ENCODE data around the gene ARG1. TPM values are rescaled to one million over a fixed set of nuclear protein-coding genes. Genes with fewer than 3 reads are reported as not detected.

The ARG1 gene
- total RNA-seq, 1 donor from 2014 or later, result not detected

DNA sequence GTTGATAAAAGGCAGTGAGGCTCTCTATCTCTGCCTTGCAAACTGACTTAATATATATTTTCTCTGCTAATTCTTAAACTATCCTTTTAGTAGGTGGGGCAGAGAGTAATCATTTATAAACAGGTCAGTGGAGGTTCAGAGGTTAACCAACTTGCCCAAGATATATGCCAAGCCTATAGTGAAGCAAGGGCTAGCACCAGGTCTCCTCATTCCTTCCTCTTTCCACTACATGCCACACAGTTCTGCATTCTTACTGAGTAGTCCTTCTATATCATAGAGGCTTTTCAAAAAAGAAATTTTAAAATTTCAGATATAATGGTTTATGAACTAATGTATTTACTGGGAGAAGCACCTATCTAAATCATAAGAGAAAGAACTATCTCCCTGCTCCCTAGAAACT, 8.5 kb downstream of the ARG1 start:
- H3K36me3 ChIP-seq, result no peaks in the 10 kb centered on the region
- no peaks in the 10 kb centered on the region for H3K79me2 ChIP-seq (ENCODE audit: low read depth)
- no peak overlapping the region for H3K4me2 ChIP-seq

DNA sequence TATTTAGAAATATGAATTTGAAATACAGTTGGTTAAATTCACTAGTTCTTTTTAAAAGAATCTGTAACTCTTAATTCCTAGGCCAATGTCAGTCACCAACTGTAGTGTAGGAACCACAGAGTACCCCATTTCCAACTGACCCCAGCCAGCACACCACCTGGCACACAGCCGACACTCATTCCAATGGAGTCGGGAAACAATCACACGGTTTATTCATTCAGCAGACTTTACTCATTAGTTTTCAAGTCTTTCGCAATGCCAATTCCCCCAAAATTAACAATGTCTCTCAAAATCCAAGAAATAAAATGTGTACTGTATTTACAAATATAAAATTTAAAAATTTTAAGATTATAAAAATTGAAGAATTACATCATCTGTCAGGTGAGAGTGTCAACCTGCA, 13.5 kb downstream of the ARG1 start:
- no peak for DNase-seq (ENCODE audit: low spot score)
- Histone ChIP-seq H3F3A (ENCODE audit: low read depth) (no peaks in the 10 kb centered on the region), H2AFZ (replicated peaks) (no peak overlapping the region), H3K4me1 (no peaks in the 10 kb centered on the region), H3K36me3 (peaks cover 8% of the 10 kb centered on the region), H3K27me3 (no peaks in the 10 kb centered on the region), H3K4me3 (no peak overlapping the region), H3K79me2 (ENCODE audit: low read depth) (no peaks in the 10 kb centered on the region), H3K9ac (no peak overlapping the region), H4K20me1 (ENCODE audit: low read depth) (no peaks in the 10 kb centered on the region), H3K9me3 (ENCODE audit: low read depth) (no peaks in the 10 kb centered on the region), H3K27ac (no peak overlapping the region), H3K4me2 (no peak overlapping the region)
- H3K9me3 Mint-ChIP-seq, result no peaks in the 10 kb centered on the region
- no peaks in the 10 kb centered on the region for H3K27me3 Mint-ChIP-seq (ENCODE audit: insufficient read depth, low read depth)
- peak overlapping the region; percentile 16 for H3K27ac Mint-ChIP-seq
- no peaks in the 10 kb centered on the region for H3K4me1 Mint-ChIP-seq
- no peak overlapping the region for H3K4me3 Mint-ChIP-seq
- TF ChIP-seq EZH2 (IDR thresholded peaks at IDR 0.05) (no peak), EZH2phosphoT487 (IDR thresholded peaks at IDR 0.05) (no peak)
- TF ChIP-seq, protein P1, sequence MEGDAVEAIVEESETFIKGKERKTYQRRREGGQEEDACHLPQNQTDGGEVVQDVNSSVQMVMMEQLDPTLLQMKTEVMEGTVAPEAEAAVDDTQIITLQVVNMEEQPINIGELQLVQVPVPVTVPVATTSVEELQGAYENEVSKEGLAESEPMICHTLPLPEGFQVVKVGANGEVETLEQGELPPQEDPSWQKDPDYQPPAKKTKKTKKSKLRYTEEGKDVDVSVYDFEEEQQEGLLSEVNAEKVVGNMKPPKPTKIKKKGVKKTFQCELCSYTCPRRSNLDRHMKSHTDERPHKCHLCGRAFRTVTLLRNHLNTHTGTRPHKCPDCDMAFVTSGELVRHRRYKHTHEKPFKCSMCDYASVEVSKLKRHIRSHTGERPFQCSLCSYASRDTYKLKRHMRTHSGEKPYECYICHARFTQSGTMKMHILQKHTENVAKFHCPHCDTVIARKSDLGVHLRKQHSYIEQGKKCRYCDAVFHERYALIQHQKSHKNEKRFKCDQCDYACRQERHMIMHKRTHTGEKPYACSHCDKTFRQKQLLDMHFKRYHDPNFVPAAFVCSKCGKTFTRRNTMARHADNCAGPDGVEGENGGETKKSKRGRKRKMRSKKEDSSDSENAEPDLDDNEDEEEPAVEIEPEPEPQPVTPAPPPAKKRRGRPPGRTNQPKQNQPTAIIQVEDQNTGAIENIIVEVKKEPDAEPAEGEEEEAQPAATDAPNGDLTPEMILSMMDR (IDR thresholded peaks at IDR 0.05), result no peak
- peaks cover 18% of the 10 kb centered on the region for H3K36me3 Mint-ChIP-seq

More for the DNA sequence above, 8.5 kb downstream of the ARG1 start:
- no peak for DNase-seq (ENCODE audit: low spot score)
- Histone ChIP-seq H2AFZ (replicated peaks) (no peak overlapping the region), H3K4me3 (no peak overlapping the region), H3K9me3 (ENCODE audit: low read depth) (no peaks in the 10 kb centered on the region), H3K27me3 (no peaks in the 10 kb centered on the region), H3K27ac (no peak overlapping the region), H3K4me1 (no peaks in the 10 kb centered on the region), H3K9ac (no peak overlapping the region), H4K20me1 (ENCODE audit: low read depth) (no peaks in the 10 kb centered on the region), H3F3A (ENCODE audit: low read depth) (no peaks in the 10 kb centered on the region)
- peaks cover 8% of the 10 kb centered on the region for H3K36me3 Mint-ChIP-seq
- TF ChIP-seq, protein P1 (IDR thresholded peaks at IDR 0.05), result no peak
- no peak for TF ChIP-seq EZH2phosphoT487 (IDR thresholded peaks at IDR 0.05)
- TF ChIP-seq EZH2 (IDR thresholded peaks at IDR 0.05), result no peak
- no peaks in the 10 kb centered on the region for H3K9me3 Mint-ChIP-seq
- no peaks in the 10 kb centered on the region for H3K27me3 Mint-ChIP-seq (ENCODE audit: insufficient read depth, low read depth)
- H3K4me1 Mint-ChIP-seq, result no peaks in the 10 kb centered on the region
- H3K27ac Mint-ChIP-seq, result no peak overlapping the region
- no peak overlapping the region for H3K4me3 Mint-ChIP-seq

DNA sequence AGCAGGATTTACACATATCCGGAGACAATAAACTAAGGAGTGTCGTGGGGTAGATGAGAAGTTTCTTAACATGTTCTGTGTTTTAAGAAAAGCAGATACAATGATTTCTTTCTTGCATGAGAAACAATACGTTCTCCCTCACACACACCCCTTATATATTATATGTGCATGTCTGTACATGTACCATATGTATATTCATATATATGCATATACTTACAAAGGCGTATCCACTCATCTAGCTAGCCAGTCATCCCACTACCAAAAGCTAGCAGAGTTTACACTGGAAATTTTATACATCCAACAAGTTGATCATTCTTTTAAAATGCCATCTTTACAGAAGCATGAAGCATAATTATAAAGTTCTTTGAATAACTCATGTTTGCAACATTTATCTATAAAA, 14.9 kb downstream of the ARG1 start:
- Histone ChIP-seq H3K4me1 (no peaks in the 10 kb centered on the region), H3K79me2 (ENCODE audit: low read depth) (no peaks in the 10 kb centered on the region), H2AFZ (replicated peaks) (no peak overlapping the region), H3F3A (ENCODE audit: low read depth) (no peaks in the 10 kb centered on the region), H3K27me3 (no peaks in the 10 kb centered on the region), H4K20me1 (ENCODE audit: low read depth) (no peaks in the 10 kb centered on the region), H3K9me3 (ENCODE audit: low read depth) (no peaks in the 10 kb centered on the region), H3K27ac (no peak overlapping the region), H3K4me2 (no peak overlapping the region), H3K4me3 (no peak overlapping the region), H3K9ac (no peak overlapping the region), H3K36me3 (peaks cover 8% of the 10 kb centered on the region)
- no peak for TF ChIP-seq EZH2phosphoT487 (IDR thresholded peaks at IDR 0.05)
- TF ChIP-seq, protein P1 (IDR thresholded peaks at IDR 0.05), result no peak
- TF ChIP-seq EZH2 (IDR thresholded peaks at IDR 0.05), result no peak
- Mint-ChIP-seq H3K4me3 (no peak overlapping the region), H3K9me3 (no peaks in the 10 kb centered on the region), H3K27me3 (ENCODE audit: insufficient read depth, low read depth) (no peaks in the 10 kb centered on the region), H3K36me3 (peaks cover 28% of the 10 kb centered on the region), H3K27ac (no peak overlapping the region), H3K4me1 (no peaks in the 10 kb centered on the region)
- no peak for DNase-seq (ENCODE audit: low spot score)
